HG02571 (cell line): ENCODE measurements around the gene PLCB2.

ENCODE experiments used
- ATAC-seq: cut with Tn5 transposase; IDR thresholded peaks from one replicate; pipeline ENCODE4 v1.9.1; 2021; ENCODE audit warnings: mild to moderate bottlenecking, moderate library complexity; ENCODE audit not compliant: unreplicated experiment

PLCB2 gene

DNA sequence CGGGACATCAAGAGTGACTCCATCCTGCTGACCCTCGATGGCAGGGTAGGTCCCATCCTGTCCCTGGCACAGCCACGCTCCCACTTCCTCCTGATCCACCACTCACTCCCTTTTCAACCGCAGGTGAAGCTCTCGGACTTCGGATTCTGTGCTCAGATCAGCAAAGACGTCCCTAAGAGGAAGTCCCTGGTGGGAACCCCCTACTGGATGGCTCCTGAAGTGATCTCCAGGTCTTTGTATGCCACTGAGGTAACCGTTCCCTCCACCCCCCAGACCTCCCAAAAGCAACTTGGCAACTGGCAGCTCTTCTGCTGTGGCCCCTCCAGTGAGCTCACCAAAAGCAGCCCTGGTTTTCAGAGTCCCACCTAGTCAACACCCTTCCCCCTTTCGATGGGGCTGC, 34.3 kb downstream of the PLCB2 start:
- no peak for ATAC-seq

DNA sequence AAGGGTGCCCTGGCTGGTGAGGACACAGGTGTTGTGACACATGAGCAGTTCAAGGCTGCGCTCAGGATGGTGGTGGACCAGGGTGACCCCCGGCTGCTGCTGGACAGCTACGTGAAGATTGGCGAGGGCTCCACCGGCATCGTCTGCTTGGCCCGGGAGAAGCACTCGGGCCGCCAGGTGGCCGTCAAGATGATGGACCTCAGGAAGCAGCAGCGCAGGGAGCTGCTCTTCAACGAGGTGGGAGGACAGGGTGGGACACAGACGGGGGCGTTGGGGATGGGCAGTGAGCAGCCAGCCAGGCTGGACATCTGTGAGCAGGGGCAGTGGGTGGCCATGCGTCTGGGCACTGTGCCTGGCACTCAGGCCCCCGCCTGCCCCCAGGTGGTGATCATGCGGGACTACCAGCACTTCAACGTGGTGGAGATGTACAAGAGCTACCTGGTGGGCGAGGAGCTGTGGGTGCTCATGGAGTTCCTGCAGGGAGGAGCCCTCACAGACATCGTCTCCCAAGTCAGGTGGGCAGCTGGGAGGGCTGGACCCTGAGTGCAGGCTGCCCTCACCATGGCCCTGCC, 35.2 kb downstream of the PLCB2 start:
- ATAC-seq: no peak

DNA sequence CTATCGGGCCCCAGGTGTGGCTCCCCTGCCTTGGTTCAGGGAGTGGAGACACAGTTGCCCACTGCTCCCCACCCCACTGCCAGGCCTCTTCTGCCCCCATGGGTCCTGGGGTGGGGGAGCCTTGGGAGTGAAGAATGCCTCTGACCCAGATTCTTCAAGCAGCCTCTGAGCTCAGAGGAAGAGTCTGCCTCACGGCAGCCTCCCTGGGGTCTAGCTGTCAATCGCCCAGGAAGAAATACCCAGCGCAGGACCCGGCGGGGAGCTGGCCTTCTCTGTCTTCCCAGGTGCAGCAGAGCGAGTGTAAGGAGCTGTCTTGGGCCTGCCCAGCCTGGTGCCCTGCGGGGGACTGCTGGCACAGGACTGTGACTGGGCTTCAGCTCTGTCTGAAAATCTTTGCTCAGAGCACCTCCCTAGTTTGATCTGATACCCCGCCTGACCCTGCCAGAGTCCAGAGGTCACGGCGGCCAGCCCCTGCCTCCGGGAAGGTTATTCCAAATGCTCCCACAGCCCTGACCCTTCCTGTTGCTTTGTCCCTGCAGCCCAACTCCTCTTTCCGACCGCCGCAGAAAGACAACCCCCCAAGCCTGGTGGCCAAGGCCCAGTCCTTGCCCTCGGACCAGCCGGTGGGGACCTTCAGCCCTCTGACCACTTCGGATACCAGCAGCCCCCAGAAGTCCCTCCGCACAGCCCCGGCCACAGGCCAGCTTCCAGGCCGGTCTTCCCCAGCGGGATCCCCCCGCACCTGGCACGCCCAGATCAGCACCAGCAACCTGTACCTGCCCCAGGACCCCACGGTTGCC, 35.9 kb downstream of the PLCB2 start:
- ATAC-seq: no peak

DNA sequence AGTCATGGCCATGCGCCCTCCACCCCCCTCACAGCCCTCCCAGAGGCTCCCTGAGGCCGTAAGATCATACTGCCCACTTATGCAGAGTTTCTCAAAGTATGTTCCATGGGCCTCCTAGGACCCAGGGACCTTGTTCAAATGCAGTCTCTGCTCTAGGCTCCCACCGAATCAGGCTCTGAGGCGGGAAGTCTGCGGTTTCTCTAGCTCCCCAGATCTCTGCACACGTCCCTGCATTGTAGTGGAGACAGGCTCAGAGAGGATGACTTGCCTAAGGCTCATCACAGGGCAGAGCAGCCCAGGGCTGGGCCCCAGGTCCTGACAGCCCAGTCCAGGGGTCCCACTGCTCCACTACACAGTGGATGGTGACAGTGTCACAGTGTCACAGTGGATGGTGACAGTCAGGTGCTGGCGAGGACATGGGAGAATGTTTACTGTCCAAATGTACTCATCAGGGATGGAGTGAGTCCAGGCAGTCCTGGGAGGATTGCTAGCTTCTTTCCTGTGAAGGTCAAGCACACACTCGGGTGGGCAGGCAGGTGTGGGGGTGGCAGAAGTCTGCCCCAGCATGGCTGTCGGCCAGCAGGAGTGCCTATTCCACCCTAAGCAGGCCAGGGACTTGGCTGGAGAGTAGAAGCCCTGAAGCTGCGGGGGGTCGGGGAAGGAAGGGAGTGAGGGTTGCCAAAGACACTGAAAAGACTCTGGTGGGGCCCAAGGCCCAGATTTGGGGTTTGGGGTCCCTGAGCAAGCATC, 37.3 kb downstream of the PLCB2 start:
- no peak for ATAC-seq

DNA sequence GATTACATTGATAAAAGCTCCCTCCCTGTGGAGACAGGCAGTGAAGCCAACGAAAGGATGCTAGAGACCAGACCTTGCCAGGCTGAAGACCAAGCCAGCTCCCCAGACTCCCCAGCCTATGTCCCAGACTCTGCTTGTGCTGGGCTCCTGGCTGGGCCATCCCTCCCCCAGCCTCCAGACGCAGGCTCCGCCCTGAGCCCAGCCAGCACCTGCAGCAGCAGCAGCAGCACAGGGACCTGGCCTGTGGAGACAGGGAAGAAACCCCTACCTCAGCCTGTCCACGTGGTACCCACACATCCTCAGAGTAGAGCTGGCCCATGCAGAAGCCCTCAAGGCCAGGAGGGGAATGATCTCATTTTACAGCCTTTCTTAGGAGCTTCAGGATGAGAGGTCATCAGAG, 38.1 kb downstream of the PLCB2 start:
- no peak for ATAC-seq

DNA sequence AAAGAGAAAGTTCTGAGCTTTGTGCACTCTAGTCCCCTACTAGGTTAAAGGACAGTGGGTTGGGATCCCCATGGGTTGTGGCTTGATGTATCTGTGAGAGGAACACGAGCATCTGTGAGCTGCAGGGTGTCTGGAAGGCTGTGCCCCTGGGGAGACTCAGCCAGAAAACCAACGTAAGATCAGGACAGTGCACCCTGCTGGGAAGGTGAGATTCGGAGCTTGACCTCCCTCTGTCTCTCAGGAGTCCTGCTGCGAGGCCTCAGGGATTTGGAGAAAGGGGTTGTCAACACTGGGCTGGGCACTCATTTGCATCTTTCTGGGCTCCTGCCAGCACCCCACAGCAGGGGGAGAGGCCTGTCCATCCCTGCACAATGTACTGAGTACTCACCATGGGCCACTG, 40.1 kb downstream of the PLCB2 start:
- no peak for ATAC-seq

DNA sequence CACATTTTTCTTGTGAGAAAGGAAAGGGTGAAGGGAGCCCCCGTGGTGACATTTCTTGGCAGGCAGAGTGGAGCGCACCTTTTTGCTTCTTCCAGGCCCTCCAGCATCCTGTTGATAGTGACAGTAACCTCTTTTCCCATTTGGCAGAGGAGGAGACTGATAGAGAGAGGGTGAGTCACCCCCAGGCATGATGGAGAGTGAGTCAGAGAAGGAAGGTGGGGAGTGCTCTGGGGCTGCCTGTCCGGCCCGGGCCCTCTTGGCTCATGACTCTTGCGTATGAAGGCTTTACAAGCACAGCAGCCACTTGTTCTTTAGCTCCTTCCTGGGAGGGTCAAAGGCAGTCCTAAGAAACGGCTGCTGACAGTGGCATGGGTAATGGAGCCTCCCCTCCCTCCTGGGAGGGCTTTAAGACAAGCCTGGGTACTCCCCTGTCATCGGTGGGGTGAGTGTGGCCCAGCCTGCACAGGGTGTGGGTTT, 40.9 kb downstream of the PLCB2 start:
- no peak for ATAC-seq

DNA sequence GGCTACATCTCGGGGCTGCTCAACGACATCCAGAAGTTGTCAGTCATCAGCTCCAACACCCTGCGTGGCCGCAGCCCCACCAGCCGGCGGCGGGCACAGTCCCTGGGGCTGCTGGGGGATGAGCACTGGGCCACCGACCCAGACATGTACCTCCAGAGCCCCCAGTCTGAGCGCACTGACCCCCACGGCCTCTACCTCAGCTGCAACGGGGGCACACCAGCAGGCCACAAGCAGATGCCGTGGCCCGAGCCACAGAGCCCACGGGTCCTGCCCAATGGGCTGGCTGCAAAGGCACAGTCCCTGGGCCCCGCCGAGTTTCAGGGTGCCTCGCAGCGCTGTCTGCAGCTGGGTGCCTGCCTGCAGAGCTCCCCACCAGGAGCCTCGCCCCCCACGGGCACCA, 41.9 kb downstream of the PLCB2 start:
- no peak for ATAC-seq

DNA sequence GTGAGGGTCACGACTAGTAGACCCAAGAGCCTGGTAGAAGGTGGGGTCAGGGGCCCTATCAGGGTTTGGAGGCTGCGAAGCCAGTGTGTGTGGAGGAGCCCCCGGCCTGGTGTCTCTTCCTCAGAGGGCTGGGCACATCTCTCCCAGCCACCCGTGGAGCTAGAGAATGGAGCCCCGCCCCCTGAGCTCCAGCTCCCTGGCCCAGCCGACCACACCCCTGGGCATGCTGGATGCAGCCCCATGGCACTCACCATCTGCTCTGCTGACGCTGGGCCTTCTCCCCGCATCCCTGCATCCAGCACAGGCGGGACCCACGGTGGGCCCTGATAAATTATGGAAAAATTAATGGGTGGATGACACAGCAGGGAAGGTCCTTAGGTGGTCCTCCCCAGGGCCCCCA, 42.4 kb downstream of the PLCB2 start:
- no peak for ATAC-seq

DNA sequence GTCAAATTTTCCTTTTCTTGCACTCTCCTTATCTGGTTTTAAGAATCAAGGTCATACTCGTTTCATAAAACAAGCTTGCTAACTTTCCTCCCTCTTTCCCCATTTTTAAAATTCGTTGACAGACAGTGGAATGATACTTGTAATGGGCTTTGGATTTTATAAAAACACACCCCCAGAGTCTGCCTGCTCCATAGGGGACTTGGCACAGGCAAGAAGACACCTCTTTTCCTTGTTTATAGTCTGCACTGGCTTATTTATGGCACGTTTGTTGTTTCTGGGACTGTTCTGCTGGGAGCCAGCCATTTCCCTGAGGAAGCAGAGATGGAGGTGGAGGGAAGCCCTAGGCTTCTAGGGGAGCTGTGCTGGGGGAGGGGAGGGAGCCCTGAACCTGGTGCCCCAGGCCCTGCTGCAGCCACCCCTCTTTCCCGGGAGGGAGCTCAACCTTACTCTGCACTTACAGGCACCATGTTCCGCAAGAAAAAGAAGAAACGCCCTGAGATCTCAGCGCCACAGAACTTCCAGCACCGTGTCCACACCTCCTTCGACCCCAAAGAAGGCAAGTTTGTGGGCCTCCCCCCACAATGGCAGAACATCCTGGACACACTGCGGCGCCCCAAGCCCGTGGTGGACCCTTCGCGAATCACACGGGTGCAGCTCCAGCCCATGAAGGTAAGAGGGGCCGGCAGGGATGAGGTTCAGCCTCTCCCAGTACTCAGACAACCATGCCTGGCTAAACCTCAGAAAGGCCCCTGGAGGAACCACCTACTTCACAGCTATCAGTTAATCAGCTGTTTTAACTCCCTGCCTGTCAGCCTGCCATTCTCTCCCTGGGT, 43.2 kb downstream of the PLCB2 start:
- ATAC-seq: no peak

DNA sequence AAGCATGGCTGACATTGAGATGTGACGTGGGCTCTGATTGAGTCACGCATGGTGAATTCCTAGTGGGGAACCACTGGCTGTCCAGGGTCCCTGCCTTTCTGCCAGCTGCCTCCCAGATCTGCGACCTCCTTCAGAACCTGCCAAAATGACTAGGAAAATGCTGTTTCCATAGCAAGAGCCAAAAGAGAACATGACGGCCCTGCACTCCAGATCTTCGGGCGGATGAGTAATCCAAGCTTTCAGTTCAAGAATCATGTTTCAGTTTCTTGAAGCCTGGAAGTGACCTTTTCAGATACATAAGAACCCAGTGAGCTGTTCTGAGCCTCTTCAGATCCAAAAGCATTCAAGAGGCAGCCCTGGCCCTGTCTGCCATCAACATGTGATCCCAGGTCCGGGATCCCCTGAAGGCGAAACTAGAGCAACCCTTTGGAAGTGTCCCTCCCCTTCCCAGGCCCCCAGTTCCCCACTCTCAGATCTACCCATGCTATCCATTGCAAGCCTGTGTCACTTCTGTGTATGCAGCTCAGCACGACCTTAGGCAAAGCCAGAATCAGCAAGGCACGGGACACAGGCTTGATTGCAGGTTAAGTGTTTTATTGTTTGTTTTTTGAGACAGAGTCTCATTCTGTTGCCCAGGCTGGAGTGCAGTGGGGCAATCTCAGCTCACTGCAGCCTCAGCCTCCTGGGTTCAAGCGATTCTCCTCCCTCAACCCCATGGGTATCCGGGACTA, 44.5 kb downstream of the PLCB2 start:
- no peak for ATAC-seq

DNA sequence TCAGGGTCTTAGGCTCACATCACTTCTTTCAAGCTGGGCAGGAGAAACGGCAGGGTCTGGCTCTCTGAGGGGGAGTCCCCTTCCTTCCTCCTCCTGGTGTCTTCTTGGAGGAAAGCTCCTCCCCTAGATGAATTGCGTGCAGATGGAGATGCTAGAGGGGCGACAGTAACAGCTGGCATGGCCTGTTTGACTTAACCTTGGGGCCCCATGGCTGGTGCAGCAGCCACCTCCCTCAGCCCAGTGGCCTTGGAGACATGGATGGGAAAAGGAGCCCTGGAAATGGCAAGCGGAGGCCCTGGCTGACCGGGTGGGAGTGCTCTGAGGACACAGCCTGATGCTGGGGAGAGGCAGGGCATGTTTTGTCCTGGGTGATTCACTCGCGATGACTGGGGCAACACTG, 48.7 kb downstream of the PLCB2 start:
- no peak for ATAC-seq

DNA sequence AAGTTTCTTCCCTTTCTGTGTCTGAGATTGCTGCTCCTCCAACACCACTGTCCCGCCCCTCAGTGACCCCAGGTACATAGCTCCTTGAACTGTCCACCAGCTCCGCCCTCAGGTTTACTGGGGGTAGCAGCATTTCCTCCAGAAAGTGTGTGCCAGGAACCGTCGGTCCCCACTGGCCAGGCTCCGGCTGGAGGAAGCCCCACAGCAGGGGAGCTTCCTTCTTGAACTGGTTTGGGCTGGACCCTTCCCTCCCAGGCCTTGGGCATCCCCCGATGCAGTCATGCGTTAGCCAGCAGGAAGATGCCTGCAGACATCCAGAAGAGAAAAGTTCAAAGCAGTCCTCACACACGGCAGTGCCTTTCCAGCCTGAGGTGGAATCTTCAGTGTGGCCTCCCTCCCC, 49.2 kb downstream of the PLCB2 start:
- no peak for ATAC-seq

DNA sequence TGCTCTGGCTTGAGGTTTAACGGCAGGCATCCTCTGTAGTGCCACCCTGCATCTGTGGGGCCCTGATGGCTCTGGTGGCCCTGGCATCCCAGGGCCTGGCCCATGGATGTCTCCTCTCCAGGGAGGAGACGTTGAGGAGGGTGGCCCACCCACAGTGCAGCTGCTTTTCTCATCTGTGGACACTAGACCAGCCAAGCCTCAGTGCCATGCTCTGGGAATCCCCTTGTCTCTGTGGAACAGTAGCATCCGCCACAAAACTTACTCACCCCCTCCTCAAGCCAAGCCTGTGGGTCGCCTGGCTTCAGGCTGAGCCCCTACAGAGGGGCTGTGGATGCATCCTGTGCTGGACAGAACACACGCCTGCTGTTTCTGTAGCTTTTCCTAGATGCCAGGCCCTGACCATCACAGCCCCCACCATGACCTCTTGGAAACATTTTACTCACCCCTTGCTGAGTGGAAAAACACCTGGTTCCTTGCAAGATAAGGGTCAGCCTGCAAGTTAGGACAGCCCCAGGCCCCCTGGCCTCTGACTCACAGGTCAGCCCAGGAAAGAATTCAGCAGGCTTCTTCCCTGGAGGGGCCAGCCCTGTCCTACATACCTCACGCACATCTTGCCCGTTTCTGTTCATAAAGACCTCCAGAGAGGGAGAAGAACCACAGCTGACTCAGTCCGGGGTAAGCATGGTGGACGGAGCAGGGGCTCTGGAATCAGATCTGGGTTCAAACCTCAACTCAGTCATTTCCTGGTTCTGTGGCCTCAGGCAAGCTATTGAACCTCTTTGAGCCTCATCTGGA, 49.9 kb downstream of the PLCB2 start:
- no peak for ATAC-seq

DNA sequence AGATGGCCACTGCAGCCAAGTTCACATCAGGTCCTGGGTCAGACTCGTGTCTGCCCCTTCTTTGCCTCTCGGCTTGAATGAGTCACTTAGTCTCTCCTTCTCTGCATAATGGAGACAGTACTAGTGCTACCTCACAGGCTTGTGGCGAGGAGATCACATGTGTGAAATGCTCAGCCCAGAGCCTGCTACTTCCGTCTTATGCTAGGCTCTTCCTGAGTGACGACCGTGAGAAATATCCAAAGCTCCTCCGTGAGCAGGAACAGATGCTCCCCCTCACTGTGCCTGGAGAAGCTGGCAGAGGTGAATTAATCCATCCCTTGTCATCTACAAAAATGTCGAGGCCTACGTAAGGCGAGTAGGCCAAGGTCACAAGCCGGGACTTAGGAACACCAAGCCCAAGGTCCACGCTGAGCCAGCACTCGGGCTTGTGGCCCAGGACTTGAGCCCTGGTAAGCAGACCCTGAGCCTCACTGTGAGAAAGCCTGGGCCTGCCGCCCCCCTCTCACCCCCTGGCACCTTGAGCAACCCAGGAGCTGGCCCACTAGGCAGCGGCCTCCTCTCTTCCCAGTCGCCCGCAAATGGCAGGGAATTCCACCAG, 51.0 kb downstream of the PLCB2 start:
- no peak for ATAC-seq

DNA sequence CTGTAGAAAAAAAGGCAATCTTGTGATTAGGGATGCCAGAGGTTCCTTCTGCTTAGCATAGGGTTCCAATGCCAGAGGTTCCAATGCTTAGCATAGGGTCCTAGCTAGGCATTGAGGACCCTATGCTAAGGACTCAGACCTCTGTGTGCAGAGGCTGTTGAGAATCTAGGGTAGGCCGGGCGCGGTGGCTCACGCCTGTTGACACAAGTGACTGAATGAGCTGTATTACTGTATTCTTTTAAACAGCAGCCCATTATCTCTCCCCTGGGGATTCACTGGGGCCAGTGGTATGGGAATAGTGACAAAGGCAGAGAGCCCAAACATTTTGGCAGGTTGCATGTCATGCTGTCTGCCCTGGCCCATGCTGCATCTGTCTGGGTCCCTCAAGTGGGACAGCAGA, 52.7 kb downstream of the PLCB2 start:
- no peak for ATAC-seq

DNA sequence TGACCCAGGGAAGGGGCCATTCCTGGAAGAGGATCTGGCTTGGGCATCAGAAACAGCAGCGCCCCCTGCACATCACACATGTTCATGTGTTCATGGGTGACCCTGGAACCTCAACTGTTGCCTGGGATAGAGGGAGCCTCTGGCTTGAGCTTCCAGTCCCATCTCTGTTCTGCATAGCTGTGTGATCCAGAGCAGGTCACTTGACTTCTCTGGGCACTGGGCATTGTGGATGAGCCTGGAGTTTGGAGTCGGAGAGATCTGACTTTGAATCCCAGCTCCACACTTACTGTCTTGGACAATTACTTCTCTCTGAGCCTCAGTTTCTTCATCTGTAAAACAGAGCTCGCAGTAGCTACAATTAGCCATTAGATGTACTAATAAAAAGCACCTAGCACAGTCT, 53.3 kb downstream of the PLCB2 start:
- ATAC-seq: no peak

DNA sequence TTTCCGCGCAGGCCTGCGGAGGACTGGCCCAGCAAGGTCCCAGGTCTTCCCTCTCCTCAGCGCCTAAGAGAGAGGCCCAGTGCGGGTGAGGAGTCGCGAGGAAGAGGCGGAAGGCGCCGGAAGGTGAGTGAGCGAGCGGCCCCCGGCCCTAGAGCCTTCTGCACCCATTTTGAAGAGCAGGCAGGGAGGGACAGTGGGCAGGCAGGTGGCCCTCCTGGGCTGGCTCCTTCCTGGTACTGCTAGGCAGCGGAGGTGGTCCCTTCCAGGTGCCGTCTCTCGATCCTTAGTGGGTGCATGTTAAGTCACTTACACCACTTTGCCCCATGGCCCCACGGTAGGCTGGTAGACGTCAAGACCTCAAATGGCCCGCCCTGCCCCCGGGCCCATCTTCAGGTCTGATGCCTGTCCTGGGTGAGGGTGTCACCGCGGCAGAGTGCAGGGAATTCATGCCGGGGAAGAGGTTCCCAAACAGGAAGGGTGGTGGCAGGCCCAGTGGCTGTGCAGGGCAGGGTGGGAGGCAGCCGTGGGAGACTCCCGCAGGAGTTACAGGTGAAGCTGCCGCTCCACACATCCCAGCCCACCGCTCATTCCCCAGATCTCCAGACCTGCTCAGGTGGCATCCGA, 54.5 kb downstream of the PLCB2 start:
- no peak for ATAC-seq
